Astrocyte (in vitro differentiated cells and primary cell): ENCODE measurements around the gene PLEKHA6.

Experiments
- CTCF ChIP-seq: IDR thresholded peaks from 2 replicates; pipeline ENCODE4 v1.5.1; 2011; ENCODE audit warnings: low read depth, mild to moderate bottlenecking, inconsistent platforms, low read length, moderate library complexity; ENCODE audit not compliant: insufficient read depth
- EZH2 ChIP-seq: IDR thresholded peaks from 2 replicates; pipeline ENCODE4 v1.6.1; 2012; ENCODE audit warnings: mild to moderate bottlenecking, low read length, inconsistent platforms; ENCODE audit not compliant: insufficient read depth

- TF ChIP-seq CTCF (no peak), EZH2 (no peak)
These were observed 74.1 kb downstream of the PLEKHA6 start for GRCh38 chr1:204285436-204286305.
